Measurements from ENCODE around the gene FUNDC2. TPM values are rescaled to one million over a fixed set of nuclear protein-coding genes. Genes with fewer than 3 reads are reported as not detected.

FUNDC2 gene
- total and polyA plus RNA-seq, 2 of the 4 experiments (the other 2 are of a cell fraction), result 42.5 to 51.7 TPM

GRCh38 chrX:155000841-155001240, 25.8 kb upstream of the FUNDC2 start:
- Histone ChIP-seq H2AK9ac (replicated peaks; ENCODE audit: low read depth, low read length, poor library complexity) (no peak overlapping the region), H3K27ac (ENCODE audit: insufficient read depth, low read length) (no peak overlapping the region), H3K27me3 (ENCODE audit: control insufficient read depth, insufficient read depth, low read length) (no peaks in the 10 kb centered on the region), H4K20me1 (ENCODE audit: insufficient read depth, low read length) (no peaks in the 10 kb centered on the region), H3K4ac (ENCODE audit: low read depth, low read length) (no peak overlapping the region), H3K79me1 (ENCODE audit: low read depth in 1 of 2, low read length in 2 of 2) (no peaks in the 10 kb centered on the region), H2BK20ac (ENCODE audit: low read depth, low read length) (no peak overlapping the region), H3K18ac (ENCODE audit: low read depth, low read length) (no peak overlapping the region), H4K8ac (ENCODE audit: low read depth in 2 of 2, low read length in 2 of 2) (no peak overlapping the region), H3K23ac (ENCODE audit: low read depth, low read length) (no peak overlapping the region), H3K36me3 (ENCODE audit: control insufficient read depth, insufficient read depth, low read length) (no peaks in the 10 kb centered on the region), H3K4me2 (ENCODE audit: low read depth, low read length) (no peak overlapping the region), H3K14ac (replicated peaks; ENCODE audit: low read depth, low read length) (no peak overlapping the region), H3K4me1 (ENCODE audit: control insufficient read depth, insufficient read depth, low read length) (no peaks in the 10 kb centered on the region), H3K4me3 (ENCODE audit: insufficient read depth, low read depth, low read length) (no peak overlapping the region), H3K9me1 (ENCODE audit: insufficient read depth, low read length) (no peaks in the 10 kb centered on the region), H2BK15ac (ENCODE audit: low read depth, low read length) (no peak overlapping the region), H2AK5ac (ENCODE audit: low read depth, low read length) (no peak overlapping the region), H2AFZ (replicated peaks; ENCODE audit: low read length, poor library complexity) (no peak overlapping the region), H3K9ac (ENCODE audit: low read depth, low read length) (no peak overlapping the region), H3K9me3 (ENCODE audit: control insufficient read depth, insufficient read depth, low read length) (no peaks in the 10 kb centered on the region), H3K56ac (ENCODE audit: extremely low read depth, insufficient read depth, low read length) (no peak overlapping the region), H2BK120ac (ENCODE audit: low read depth, low read length) (no peak overlapping the region), H4K91ac (ENCODE audit: insufficient read depth, low read depth, low read length) (no peak overlapping the region), H2BK5ac (ENCODE audit: low read depth, low read length, poor library complexity, severe bottlenecking) (no peak overlapping the region), H4K5ac (ENCODE audit: low read depth, low read length) (no peak overlapping the region)
- intact Hi-C loops (cut with micrococcal nuclease), result no loop called here
- dilution Hi-C loops (cut with HindIII; ENCODE audit: low sequenced_read_pairs, unreplicated experiment), result no loop called here
- CTCF ChIA-PET, result no interaction called here
- POLR2A ChIA-PET (ENCODE audit: unreplicated experiment), result no interaction called here
- no peak for ATAC-seq (ENCODE audit: low read depth)
- no CpG with 5 or more reads among the region's 1 CpG for WGBS, 2 experiments (ENCODE audit: extremely low coverage in 2 of 2, insufficient read length in 1 of 2)
- no peak for DNase-seq
- in situ Hi-C loops (cut with MboI; ENCODE audit: low sequenced_read_pairs), result no loop called here
- BruUV-seq (replicated peaks), result no TSS peak
- no peak for TF ChIP-seq BHLHE40 (IDR thresholded peaks at IDR 0.05; ENCODE audit: low read depth, low read length)
- no peak for TF ChIP-seq POLR2A (IDR thresholded peaks at IDR 0.05; ENCODE audit: low read depth, low read length)
- TF ChIP-seq CHD1 (IDR thresholded peaks at IDR 0.05; ENCODE audit: low read depth, low read length), result no peak
- no peak for TF ChIP-seq ELK1 (IDR thresholded peaks at IDR 0.05; ENCODE audit: borderline replicate concordance, low read depth, low read length)
- TF ChIP-seq CEBPB (IDR thresholded peaks at IDR 0.05; ENCODE audit: low read depth, low read length), result no peak
- no peak for TF ChIP-seq FOS (IDR thresholded peaks at IDR 0.05; ENCODE audit: low read depth, low read length)
- TF ChIP-seq SMC3 (IDR thresholded peaks at IDR 0.05; ENCODE audit: low read depth, low read length), result no peak
- TF ChIP-seq NFE2L2 (IDR thresholded peaks at IDR 0.05; ENCODE audit: low read depth, low read length), result no peak
- no peak for TF ChIP-seq RAD21 (IDR thresholded peaks at IDR 0.05; ENCODE audit: low read length)
- no peak for TF ChIP-seq CTCF (conservative IDR thresholded peaks at IDR 0.05; ENCODE audit: low read depth, low read length)
- no peak for TF ChIP-seq RFX5 (IDR thresholded peaks at IDR 0.05; ENCODE audit: low read depth, low read length)
- no peak for TF ChIP-seq MAZ (IDR thresholded peaks at IDR 0.05; ENCODE audit: borderline replicate concordance, low read depth, low read length)
- no peak for TF ChIP-seq USF2 (IDR thresholded peaks at IDR 0.05; ENCODE audit: low read depth, low read length)
- TF ChIP-seq MAFK (IDR thresholded peaks at IDR 0.05; ENCODE audit: low read depth, low read length), result no peak
- TF ChIP-seq MXI1 (IDR thresholded peaks at IDR 0.05; ENCODE audit: borderline replicate concordance, low read depth, low read length), result no peak
- no peak for TF ChIP-seq RCOR1 (IDR thresholded peaks at IDR 0.05; ENCODE audit: insufficient replicate concordance, low read length)

All from IMR-90 (cell line).